GM19324 (cell line): ENCODE data around the gene MOV10.

Source experiments
- ATAC-seq: cut with Tn5 transposase; IDR thresholded peaks from one replicate; pipeline ENCODE4 v1.9.1; 2021; ENCODE audit warnings: mild to moderate bottlenecking, moderate library complexity; ENCODE audit not compliant: unreplicated experiment, low FRiP score

Gene MOV10

DNA sequence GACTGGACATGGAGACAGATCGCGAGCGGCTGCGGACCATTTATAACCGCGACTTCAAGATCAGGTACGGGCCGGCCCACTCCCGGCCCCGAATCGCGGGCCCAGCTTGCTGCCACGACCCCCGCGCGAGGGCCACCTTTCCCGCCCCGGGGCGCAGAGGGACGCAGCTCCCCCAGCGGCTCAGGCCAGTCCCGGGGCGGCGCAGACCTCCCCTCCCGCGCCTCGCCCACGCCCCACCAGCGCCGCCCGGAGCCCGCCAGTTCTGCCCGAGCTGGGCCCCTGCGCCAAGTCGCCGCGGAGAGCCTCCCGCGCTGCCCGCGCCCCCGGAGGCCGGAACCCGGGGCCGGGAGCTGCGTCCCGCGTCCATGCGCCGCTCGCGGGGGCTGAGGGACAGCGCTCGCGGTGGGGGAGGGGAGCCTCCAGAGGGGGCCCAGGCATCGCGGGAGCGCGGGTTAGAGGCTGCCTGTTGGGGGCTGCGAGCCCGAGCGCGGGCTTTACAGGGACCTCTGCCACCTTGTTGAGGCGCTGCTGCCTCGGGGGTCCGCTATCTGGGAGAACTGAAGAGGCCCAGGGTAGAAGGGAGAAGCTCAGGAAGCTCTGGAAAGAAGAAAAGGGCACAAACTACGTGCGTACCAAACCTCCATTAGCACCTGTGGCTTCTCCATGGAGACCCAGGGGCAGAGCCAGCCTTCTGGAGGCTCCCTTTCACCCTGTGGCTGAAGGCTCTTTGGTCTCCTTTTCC, 698 bp downstream of the MOV10 start:
- ATAC-seq, result peak; percentile 42

DNA sequence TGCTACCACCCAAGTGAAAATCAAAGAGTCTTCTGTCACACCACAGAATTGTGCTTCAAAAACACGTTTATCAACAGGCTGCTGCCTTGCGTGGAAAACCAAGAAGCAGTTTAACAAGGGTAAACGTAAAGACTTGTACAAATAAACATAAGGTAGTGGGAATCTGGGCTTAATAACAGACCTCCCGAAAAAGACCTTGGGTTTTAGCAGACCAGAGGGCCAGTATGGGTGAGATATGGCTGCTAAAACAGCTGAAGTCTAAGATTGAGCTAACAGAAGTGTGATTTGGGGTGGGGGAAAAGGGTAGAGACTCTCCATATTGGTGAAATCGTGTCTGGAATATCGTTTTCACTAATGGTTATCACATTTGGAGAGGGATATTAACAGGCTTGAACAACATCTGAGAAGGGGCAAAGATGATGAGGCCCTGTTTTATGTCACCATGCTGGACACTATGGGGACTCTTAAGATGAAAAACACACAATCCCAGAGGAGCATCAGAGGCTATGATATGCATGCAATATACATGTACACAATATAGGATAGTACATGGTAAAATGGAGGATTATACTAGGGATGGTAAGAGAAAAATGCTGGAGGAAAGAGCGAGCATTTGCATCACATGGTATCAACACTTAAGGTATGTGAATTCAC, 1.4 kb downstream of the MOV10 start:
- ATAC-seq, result no peak

DNA sequence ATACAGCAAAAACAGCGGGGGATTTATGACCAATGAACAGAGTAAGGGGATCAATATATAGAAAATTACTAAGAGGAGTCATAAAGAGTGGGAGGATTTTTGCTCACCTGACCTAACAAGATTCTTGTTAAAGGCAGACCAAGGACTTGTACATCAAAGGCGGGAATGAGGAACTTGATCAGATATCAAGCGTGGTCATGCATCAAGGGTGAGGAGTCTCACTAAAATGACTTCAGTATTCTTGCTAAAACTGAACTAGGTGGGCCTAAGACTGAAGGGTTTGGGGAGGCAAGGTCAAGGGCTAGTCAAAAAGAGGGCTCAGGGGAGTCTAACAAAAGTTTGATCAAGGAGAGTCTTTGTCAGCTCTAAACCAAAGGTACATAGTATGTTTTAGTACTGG, 2.1 kb downstream of the MOV10 start:
- no peak for ATAC-seq

DNA sequence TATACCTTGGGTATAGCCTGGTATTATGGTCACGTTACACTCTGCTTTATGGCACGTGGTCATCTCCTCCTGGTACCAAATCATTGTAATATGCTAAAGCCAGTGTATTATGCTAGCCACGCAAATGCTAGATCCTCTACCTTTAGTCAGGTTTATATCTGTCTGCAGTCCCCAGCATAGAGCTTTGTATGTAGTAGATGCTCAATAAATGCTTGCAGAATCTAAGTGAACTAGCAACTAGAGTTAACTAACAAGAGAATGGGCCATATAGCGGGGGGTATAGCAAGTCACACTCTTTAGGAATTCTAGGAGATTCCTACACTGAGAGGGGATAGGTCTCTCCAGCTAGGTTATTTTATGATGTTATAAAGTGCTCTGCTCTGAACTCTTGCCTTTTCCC, 3.0 kb downstream of the MOV10 start:
- ATAC-seq, result no peak

DNA sequence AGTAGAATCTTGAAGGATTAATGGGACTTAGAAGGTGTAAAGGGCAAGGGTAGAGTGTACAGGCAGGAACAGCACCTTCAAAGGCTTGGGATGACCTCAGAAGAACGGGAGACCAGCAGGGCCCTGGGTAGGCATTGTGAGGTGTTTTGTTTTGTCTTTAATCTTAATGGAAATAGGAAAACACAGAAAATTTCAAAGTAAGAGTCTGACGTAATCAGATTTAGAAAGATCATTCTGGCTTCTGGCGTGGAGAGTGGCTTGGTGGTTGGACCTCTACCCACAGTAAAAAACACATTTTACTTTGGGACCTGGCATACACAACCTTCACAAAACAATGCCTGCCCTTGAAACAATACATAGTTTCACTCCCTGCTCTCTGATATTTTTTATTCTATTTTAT, 4.1 kb downstream of the MOV10 start:
- no peak for ATAC-seq

DNA sequence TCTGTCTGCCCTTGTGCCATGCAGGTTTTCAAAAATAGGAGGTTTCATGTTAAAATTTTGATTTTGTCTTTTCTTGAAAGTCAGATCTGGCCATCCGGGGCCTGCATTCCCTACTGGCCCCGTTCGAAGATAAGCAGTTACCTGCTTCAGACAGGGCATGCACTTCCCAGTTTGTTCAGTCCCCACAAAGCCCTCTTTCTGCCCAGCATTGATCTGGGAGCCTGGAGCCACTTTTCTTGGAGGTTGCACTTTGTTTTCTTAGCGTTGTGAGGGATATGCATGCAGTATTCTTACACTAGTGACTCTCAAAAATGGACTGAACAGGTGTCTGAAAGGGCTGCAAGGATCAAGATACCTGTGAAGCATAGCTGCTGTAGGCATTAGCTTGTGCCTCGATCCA, 11.5 kb downstream of the MOV10 start:
- ATAC-seq, result no peak

DNA sequence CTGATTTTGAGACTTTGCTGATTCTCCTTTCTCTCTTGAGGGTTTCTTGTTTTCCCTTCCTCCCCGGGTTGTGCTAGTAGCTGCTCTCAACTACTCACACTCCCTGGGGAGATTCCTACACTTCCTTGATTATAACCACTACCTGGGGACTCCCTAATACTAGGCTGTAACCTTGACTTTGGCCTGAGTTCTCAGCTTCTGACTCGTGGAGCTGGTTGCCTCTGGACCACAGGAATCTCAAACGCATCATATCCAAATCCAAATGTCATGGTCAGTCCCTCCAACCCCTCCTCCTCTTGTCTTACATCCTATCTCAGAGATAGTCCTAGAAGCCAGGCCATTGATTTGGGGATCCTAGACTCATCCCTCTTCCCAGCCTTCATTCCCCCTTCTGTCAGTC, 12.0 kb downstream of the MOV10 start:
- ATAC-seq, result no peak

DNA sequence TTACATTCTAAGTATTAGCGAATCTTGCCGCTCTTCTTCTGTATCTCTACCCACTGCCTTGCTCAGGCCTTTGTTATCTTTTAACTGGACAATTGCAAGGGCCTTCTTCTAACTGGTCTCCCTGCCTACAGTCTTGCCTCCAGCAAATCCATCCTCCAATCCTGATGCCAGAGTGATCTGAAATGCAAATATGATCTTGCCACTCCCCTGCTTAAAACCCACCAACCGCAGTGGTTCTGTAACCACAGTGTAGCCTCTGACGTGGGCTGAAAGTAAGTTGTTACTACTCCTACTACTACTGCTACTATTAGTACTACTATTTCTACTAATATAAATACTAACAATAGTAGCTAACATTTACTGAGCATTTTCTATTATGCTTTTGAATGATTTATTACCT, 12.4 kb downstream of the MOV10 start:
- ATAC-seq, result no peak

DNA sequence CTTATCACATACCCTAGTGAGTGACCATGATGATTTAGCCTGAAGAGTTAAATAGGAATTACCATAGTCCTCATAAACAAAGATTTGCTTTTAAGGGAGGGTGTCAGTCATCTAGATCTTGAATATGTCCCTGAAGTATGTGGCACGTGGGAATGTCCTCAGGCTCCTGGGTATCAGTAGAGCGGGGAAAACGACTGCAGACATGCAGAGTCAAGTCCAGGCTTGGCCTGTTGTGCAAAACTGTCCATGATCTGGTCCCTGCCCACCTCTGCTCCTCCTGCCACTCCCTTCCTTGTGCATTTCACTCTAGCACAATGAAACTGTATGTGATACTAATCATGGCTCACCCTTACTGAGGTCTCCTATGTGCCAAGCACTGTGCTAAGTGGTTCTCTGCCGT, 12.9 kb downstream of the MOV10 start:
- no peak for ATAC-seq

DNA sequence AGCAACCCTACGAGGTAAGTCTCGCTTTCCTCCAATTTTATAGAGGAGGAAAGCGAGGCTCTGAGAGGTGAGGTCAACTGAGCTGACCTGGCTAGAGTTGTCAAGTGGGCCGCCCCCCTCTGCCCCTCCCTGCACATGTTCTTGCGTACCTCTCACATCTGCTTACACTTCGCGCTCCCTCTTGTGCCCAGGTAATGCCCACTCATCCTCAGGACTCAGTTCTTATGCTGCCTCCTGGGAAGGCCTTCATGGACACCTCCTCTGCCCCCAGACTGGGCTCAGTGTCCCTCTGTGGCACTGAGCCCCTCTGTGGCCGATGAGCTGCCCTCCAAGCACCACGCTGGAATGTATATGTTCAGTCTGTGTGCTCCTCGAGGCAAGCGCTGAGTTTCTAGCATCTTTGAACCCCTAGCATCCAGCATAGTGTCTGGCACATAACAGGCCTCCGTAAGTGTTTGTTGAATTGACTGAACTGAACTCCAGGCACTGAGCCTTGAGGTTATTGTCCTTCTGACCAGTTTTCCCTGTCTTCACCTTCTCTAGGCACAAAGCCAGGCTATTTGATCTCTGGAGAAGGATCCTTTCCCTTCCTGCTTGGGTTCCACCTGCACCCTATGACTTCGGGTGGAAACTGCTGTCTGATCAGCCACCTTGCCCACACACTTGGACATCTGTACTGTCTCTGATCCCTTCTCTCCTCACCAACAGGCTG, 13.5 kb downstream of the MOV10 start:
- ATAC-seq, result no peak

DNA sequence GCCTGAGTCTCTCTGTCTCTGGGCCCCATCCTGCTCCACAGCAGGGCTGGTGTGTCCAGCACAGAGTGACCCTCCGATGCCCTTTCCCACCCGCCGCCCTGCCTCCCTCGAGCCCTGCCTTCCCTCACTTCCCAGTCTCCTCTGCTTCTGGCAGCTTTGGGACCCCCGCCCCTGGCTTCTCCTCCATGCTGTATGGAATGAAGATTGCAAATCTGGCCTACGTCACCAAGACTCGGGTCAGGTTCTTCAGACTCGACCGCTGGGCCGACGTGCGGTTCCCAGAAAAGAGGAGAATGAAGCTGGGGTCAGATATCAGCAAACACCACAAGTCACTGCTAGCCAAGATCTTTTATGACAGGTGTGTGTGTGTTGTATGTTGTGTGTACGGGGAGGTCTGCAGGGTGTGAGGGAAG, 14.3 kb downstream of the MOV10 start:
- ATAC-seq, result no peak

DNA sequence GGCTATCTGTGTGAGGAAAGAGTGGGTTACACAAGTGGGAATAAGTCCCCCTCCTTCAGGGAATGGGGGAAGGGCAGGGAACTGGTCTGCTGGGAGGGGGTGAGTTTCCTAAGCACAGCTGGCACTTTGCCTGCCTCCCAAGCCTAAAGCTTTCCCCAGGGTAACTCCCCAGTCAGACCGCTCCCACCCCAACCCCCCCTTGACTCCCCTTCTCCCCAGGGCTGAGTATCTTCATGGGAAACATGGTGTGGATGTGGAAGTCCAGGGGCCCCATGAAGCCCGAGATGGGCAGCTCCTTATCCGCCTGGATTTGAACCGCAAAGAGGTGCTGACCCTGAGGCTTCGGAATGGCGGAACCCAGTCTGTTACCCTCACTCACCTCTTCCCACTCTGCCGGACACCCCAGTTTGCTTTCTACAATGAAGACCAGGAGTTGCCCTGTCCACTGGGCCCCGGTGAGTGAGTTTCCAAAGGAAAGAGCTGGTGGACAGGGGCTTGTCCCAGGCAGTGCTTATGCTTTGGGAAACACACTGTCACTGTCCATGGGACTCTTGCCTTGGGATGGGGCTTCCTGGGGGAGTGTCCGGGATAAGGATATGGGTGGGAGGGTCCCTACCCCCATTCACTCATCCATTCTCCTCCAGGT, 14.9 kb downstream of the MOV10 start:
- ATAC-seq, result no peak

DNA sequence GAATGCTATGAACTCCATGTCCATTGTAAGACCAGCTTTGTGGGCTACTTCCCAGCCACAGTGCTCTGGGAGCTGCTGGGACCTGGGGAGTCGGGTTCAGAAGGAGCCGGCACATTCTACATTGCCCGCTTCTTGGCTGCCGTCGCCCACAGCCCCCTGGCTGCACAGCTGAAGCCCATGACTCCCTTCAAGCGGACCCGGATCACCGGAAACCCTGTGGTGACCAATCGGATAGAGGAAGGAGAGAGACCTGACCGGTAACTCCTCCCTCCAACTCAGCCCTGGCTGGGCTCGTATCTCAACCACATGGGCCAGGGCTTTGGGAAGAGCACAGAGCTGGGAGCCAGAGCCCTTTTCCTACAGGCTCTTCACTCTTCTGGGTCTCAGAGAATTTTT, 15.4 kb downstream of the MOV10 start:
- ATAC-seq, result no peak

DNA sequence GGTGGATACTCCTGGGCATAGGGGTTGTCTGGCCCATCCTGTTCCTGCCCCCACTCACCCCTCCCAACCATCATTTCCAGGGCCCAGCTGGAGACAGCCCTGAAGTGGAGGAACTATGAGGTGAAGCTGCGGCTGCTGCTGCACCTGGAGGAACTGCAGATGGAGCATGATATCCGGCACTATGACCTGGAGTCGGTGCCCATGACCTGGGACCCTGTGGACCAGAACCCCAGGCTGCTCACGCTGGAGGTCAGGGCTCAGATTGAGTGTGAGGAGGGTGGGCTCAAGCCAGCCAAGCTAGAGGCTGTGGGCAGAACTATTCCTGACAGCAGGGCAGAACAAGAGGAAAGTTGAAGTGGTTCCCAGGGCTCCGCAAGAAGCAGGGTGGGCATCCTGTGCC, 18.2 kb downstream of the MOV10 start:
- ATAC-seq, result no peak

DNA sequence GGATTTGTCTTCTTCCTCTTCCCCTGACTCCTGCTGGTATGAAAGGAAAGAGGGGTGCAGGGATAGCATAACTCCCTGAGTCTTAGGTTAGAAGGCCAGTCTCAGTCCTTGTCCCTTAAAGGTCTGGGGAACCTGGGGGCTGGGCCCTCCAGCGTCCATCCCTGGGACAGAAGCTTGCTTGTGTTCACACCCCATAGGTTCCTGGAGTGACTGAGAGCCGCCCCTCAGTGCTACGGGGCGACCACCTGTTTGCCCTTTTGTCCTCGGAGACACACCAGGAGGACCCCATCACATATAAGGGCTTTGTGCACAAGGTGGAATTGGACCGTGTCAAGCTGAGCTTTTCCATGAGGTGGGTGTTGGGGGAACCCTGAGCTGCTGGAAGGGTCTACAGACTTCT, 19.4 kb downstream of the MOV10 start:
- ATAC-seq, result no peak

DNA sequence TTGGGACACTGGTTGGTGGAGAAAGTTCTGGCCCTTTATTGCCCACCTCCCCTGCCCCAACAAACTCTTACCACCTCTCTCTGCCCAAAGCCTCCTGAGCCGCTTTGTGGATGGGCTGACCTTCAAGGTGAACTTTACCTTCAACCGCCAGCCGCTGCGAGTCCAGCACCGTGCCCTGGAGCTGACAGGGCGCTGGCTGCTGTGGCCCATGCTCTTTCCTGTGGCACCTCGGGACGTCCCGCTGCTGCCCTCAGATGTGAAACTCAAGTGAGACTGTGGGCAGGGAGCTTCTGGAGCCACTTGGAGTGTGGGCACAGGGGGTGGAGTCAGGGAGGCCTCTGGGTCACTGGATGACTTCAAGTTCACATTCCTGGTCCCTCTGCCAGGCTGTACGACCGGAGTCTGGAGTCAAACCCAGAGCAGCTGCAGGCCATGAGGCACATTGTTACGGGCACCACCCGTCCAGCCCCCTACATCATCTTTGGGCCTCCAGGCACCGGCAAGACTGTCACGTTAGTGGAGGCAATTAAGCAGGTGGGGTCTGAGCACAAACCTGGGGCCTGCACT, 20.0 kb downstream of the MOV10 start:
- no peak for ATAC-seq

DNA sequence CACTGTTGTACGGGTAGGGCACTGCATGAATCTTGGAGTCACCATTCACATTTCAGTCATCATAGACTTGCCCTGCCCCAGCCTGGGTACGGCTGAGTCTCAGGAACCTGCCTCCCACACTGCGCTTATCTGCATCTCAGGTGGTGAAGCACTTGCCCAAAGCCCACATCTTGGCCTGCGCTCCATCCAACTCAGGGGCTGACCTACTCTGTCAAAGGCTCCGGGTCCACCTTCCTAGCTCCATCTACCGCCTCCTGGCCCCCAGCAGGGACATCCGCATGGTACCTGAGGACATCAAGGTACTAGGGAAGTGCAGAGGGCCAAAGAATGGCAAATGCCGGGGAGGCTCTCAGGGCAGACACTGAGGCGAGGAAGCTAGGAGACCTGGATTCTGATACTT, 20.8 kb downstream of the MOV10 start:
- no peak for ATAC-seq

DNA sequence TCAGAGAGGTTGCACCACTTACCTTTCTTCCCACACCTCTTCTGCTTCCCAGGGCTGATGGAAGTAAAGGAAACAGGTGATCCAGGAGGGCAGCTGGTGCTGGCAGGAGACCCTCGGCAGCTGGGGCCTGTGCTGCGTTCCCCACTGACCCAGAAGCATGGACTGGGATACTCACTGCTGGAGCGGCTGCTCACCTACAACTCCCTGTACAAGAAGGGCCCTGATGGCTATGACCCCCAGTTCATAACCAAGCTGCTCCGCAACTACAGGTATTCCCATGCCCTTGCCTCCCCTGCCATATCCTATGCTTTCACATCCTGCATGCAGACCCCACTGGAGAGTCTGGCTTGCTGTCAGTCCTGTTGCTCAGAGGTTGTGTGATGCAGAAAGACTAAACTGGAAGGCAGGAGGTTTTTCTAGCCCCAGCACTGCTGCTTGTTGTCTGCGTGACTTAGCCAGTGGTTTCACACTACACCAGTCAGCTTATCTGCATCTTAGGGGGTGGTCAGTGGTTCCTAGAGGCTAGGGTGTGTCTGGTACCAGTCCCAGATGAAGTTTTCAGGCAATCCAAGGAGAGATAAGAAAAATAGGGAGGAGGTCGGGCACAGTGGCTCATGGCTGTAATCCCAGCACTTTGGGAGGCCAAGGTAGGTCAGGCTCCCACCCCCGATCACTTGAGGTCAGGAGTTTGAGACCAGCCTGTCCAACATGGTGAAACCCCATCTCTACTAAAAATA, 22.3 kb downstream of the MOV10 start:
- ATAC-seq, result no peak

DNA sequence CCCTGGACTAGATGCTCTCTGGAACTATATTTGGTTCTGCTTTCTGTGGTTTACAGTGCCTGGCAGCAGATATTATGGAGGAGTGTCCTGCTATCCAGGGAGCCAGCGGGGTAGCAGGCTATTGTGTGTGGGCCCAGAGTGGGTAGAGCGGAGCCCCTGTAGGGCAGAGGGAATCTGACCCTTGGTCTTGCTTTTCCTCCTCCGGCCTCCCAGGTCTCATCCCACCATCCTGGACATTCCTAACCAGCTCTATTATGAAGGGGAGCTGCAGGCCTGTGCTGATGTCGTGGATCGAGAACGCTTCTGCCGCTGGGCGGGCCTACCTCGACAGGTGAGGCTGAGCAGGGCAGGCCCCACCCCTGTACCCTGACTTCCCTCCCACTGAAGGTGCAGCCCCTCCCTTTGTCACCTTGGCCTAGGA, 23.3 kb downstream of the MOV10 start:
- no peak for ATAC-seq
